NCI-H1436 (cell line): Measurements from ENCODE around the gene NUP43.
"Not testable (repeated sequence)": the region's sequence is repeated elsewhere in the genome, so short reads cannot be mapped to it uniquely, and the experiment has no call there.

Source experiments
- DNase-seq: peaks from one replicate; lab custom pipeline; 2025; lab: John Stamatoyannopoulos, UW

NUP43 gene

DNA sequence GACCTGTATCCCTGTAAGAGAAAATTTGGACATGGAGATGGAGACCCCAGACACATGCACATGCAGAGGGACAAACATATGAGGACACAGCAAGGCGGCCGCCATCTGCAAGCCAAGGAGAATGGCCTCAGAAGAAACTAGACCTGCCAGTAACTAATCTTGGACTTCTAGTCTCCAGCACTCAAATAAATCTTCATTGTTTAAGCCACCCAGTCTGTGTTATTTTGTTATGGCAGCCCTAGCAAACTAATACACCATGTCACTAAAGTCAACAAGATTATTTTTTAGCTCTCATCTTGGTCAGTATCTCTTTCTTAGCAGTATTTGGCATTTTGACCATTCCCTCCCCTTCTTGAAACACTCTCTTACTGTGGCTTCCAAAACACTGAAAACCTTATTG is 55.1 kb downstream of the NUP43 start:
- no peak for DNase-seq

GRCh38 chr6:149686230-149686629 is 60.1 kb downstream of the NUP43 start:
- DNase-seq = no peak

- DNase-seq = no peak
Measured at GRCh38 chr6:149683256-149683859, 63.0 kb downstream of the NUP43 start.

- not testable (repeated sequence) for DNase-seq
Measured at GRCh38 chr6:149681845-149682244, 64.5 kb downstream of the NUP43 start.

GRCh38 chr6:149681209-149681608 is 65.1 kb downstream of the NUP43 start:
- no peak for DNase-seq

GRCh38 chr6:149680503-149680902 is 65.8 kb downstream of the NUP43 start:
- DNase-seq = no peak
